HG03066 (cell line): Measurements from ENCODE around the gene ATOSB.

ENCODE experiments used
- ATAC-seq: cut with Tn5 transposase; IDR thresholded peaks from one replicate; pipeline ENCODE4 v1.9.1; 2021; ENCODE audit warnings: low read depth; ENCODE audit not compliant: unreplicated experiment

The ATOSB gene

DNA sequence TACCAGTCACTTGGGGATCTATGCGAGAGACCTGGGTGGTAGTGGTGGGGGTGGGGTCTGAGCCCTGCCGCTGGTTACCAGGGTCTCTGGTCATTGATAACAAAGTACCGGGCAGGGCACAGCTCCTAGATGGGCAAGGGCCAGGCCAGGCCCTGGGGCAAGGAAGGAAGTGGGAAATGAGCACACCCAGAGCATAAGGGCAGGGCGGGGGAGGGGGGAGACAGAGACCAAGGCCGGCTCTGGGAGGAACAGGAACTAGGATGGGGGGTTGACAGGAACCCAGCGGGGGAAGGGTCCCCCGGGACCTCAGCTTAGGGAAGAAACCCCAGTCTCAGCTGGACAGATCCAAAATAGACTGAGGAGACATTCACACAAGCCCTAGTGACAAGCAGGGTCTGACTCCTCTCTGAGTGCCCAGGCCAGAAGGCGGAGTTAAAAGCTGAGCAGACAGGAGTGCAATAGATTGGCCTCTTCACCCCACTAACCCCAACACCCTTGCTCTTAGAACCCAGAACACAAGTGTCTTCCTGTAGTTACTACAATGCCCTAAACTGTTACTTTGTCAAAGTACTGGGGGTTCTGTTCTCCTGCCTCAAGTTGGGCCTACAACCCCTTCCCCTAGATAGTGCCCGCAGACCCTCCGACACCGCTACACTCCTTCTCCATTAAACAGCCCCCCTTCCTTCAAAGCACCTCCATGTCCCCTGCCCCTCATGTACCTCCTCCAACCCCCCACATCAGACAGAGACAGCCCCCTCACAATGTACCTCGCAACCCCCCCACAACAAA, 628 bp downstream of the ATOSB start:
- no peak for ATAC-seq

DNA sequence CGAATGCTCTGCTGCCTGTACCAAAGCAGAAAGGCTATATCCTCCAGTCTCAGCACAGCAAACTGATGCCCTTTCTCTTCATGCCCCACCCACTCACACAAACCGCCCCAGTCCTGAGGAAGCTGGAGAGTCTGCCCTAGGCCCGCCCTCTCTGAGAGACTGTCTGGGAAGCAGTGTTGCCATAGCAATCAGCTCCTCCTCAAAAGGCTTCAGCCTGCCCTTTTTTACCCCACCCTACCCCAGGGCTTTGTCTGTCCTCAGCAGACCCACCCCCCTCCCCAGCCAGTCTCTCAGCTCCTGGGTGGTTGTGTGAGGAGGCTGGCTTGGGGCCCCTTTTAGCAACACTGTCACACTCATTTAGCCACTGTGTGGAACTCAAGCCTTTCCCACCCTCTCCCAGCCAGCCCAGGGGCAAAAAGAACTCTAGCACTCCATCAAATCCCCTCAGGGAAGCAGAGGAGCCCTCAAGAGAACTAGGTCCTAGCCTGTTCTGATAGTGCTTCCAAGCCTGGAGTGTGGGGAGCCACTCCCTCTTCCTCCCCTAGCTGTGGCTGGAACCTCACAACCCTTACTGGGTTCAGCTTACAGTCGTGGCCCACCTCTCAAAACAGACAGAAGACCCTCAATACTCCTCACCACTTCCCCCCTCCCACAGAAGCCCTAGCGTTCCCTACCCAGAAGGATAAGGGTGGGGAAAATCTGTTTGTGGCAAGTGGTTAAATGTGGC, 1.4 kb downstream of the ATOSB start:
- ATAC-seq: no peak

- no peak for ATAC-seq
These were observed 3.2 kb downstream of the ATOSB start for GRCh38 chr9:35112257-35113020.

GRCh38 chr9:35111001-35111933, 4.4 kb downstream of the ATOSB start:
- ATAC-seq: peak; percentile 56

DNA sequence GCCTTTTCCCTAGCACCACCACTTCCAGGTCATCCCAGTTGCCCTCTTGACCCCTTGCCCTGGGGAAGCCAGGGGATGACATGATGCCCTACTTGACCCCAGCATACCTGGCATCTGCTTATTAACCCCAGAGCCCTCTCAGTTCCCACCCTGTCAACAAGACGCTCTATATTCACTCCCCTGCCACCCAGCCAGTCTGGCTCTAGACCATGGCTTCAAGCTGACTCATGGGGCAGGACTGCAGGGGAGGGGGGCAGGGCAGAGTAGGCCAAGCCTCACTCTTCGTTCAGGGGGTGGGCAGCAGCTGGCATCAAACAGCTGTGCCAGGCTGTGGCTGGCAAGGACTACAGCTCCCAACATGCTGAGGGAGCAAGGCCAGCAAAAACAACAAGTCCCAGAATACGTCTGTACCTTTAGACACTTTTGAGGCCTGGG, 5.3 kb downstream of the ATOSB start:
- ATAC-seq: no peak

DNA sequence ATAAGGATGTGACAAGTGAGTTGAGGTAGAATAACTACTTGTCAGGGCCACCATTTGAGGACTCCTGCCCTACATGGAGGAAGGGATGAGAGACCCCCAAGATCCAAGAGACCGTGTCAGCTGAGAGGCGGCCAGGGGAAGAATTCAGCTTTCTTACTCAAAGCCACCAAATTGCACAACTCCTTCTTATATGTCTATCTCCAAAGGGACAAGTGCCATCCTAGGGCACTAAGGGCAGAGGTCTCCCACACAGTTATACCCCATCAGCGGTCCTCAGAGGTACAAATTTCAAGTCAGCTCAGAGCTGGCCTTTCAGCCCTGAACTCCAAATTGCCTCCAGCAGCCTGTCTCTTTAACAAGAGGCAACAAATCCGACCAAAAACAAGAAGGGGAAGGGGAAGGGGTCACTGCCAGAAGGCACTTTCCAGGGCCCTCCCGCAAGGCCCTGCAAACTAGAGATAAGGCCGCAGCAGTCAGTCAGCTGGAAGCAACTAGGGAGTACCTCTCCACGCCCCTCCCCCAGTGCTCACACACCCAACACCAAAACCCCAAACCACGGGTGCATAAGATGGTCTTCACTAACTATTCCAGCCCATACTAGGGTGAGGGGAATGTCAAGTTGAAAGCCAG, 6.6 kb downstream of the ATOSB start:
- ATAC-seq: no peak

DNA sequence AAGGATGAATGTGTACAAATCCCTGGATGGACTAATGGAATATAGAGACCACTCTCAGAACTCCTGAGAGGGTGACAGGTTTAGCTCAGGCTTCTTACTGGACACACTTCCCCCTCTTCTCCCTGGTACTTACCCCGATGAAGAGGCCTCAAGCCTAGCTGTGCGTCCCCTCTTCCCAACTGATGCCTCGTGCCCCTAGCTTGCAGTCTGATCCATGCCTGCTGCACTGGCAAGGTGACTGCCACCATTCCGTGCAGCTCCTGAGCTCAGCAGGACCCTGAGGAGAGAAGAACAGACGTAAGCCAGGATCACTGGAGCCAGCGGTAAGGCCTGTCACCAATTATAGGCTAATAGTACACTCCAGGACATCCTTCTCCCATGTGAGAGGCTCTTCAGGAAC, 7.2 kb downstream of the ATOSB start:
- ATAC-seq: no peak

- no peak for ATAC-seq
These were observed 8.1 kb downstream of the ATOSB start for GRCh38 chr9:35107297-35108290.

DNA sequence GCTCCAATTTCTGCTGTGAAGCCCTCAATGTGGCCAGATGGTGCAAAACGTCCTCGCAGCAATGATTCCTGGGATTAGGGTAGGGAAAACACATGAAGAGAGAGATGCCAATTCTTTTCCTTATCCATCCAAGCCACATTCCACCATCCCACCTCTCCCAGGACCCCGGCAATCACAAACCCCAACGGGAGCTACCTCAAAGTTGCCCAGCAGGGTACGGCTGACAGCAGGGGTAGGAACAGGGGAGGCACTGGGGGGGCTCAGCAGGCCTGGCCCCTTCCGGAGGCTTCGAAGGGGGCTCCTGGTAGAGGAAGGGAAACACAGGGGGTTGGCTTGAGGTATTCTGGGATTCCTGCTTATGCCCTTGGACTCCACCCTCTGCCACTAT, 9.3 kb downstream of the ATOSB start:
- no peak for ATAC-seq

- no peak for ATAC-seq
These were observed 9.9 kb downstream of the ATOSB start for GRCh38 chr9:35105571-35106342.

DNA sequence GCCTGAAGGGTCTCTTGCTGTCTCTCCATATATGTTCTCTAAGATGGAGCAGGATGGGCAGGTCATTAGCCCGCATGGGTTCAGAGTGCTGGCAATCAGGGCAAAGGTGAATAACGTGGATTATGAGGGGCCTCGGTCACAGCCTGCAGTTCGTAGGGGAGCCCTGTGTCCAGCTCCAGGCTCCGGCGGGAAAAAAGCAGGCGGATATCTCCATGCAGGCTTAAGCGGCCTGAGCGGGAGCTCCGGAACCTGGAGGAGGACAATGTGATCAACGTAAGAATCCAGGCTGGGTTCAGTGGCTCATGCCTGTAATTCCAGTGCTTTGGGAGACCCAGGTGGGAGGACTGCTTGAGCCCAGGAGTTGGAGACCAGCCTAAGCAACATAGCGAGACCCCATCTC, 10.5 kb downstream of the ATOSB start:
- ATAC-seq: no peak

DNA sequence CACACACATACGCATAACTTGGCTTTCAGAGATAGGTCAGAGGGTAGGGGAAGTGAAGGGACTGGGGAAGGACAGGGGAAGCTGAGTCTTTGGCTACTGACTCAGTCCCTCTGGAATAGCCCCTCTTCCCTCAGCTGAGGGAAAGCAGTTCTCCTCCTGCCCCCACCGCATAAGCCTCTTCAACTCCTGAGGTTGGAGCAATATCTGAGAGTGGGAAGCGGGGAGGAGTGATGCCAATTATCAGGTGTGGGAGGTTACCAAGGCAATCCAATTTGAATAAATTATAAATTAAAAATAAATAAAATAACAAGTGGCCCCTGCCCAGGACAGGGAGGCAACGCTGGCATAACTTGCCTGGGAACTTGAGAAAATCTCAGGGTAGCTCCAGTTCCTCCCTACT, 11.1 kb downstream of the ATOSB start:
- ATAC-seq: no peak

GRCh38 chr9:35103660-35104191, 11.9 kb downstream of the ATOSB start:
- no peak for ATAC-seq

DNA sequence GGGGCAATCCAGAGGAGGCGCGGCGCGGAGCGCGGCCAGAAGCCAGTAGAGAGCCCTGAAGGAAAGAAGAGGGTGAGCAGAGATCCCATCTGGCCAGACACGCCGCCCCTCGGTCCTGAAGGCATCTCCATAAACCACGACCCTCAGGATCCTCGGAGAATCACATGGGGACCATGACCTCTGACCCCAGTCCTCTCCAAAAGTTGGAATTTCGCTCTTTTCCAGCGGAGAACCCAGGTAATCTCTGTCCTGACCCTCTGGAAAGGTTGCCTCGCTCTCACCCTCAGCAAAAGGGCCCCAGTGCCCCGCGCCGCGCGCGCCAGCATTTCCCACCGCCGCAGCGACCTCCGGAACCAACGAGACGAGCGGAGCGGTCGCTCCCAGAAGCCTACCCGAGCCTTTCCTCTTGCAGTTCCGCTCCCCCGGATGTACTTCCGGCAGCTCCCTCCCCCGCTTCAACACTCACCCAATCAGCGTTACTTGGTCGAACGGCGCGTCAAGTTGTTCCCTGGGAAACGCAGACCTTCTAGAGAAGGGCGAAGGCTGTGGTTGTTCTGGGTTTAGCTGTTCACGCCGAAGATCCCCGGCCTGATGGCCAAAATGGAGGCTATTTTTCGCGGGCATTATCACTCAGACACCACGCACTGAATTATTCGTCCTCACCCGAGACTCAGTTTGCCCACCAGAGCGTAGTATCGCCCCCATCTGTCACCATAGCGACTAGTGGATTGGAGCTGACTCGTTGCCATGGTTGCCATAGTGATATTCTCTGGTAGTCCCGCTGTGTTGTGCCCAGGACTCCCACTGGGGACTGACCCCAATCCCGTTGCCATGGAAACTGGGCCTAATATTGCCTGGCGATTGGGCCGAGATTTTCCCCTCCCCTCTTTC, 12.6 kb downstream of the ATOSB start, which contains the start of gene STOML2:
Gene STOML2, minus strand, starts transcription at position 363 of the 891 bp plus-strand sequence. Its CDS starts 37 bp downstream, at position 326.
- peak; percentile 97 for ATAC-seq

DNA sequence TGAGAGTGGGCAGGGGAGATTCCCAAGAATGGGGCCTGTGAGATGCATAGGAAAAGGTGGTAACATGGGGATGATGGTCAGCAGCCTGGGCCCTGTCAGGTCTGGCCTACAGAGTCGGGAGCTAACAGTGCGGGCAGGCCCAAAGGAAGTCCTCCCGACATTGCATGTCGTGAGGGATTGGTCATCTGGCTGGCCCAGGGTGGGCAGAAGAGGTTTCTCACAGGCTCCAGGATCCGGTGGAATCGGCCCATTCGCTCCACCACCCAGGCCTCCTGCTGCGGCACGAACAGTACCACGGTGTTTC, 13.2 kb downstream of the ATOSB start:
- ATAC-seq: peak; percentile 6

GRCh38 chr9:35097573-35097972, 18.1 kb downstream of the ATOSB start:
- no peak for ATAC-seq
